HG03520 (cell line): ENCODE measurements around the gene TCEAL1.
"Not testable (repeated sequence)": the region's sequence is repeated elsewhere in the genome, so short reads cannot be mapped to it uniquely, and the experiment has no call there.

ENCODE experiments used
- ATAC-seq: cut with Tn5 transposase; IDR thresholded peaks from one replicate; pipeline ENCODE4 v1.9.1; 2021; ENCODE audit warnings: mild to moderate bottlenecking, moderate library complexity; ENCODE audit not compliant: unreplicated experiment

TCEAL1 gene

GRCh38 chrX:103628386-103629317 lies at the start of gene TCEAL1:
TSS of gene TCEAL1 (plus strand) at chrX:103628975. CDS start at chrX:103629917, 942 bp downstream.
- peak; percentile 64 for ATAC-seq

GRCh38 chrX:103584596-103584995 lies 44.2 kb upstream of the TCEAL1 start:
- no peak for ATAC-seq

- peak; percentile 72 for ATAC-seq
Observed at GRCh38 chrX:103585411-103586313, 43.1 kb upstream of the TCEAL1 start, which contains the start of gene TCEAL4. TSS of gene TCEAL4 (plus strand) at chrX:103585515. CDS start at chrX:103586676, 1,161 bp downstream.

- peak; percentile 7 for ATAC-seq
Observed at GRCh38 chrX:103586314-103586646, 42.5 kb upstream of the TCEAL1 start.

- ATAC-seq = no peak
Observed at GRCh38 chrX:103586659-103587058, 42.1 kb upstream of the TCEAL1 start.

- not testable (repeated sequence) for ATAC-seq
Observed at GRCh38 chrX:103592295-103592694, 36.5 kb upstream of the TCEAL1 start.

GRCh38 chrX:103595202-103595601 lies 33.6 kb upstream of the TCEAL1 start:
- ATAC-seq = not testable (repeated sequence)

- ATAC-seq = no peak
Observed at GRCh38 chrX:103607364-103608305, 21.1 kb upstream of the TCEAL1 start, which contains the start of gene TCEAL3. TSS of gene TCEAL3 (plus strand) at chrX:103607963. CDS start at chrX:103609065, 1,102 bp downstream.

- no peak for ATAC-seq
Observed at GRCh38 chrX:103608306-103608963, 20.3 kb upstream of the TCEAL1 start.

GRCh38 chrX:103610282-103610681 lies 18.5 kb upstream of the TCEAL1 start:
- ATAC-seq = no peak

GRCh38 chrX:103613362-103613890 lies 15.3 kb upstream of the TCEAL1 start:
- ATAC-seq = no peak

GRCh38 chrX:103614999-103615398 lies 13.8 kb upstream of the TCEAL1 start:
- ATAC-seq = no peak

- no peak for ATAC-seq
Observed at GRCh38 chrX:103615781-103616371, 12.9 kb upstream of the TCEAL1 start.

- ATAC-seq = no peak
Observed at GRCh38 chrX:103616676-103617186, 12.0 kb upstream of the TCEAL1 start.

GRCh38 chrX:103624111-103624510 lies 4.7 kb upstream of the TCEAL1 start:
- ATAC-seq = no peak

- ATAC-seq = no peak
Observed at GRCh38 chrX:103626855-103627254, 1.9 kb upstream of the TCEAL1 start.

GRCh38 chrX:103629318-103630170 lies 769 bp downstream of the TCEAL1 start:
- ATAC-seq = peak; percentile 34

GRCh38 chrX:103630171-103630511 lies 1.4 kb downstream of the TCEAL1 start:
- ATAC-seq = peak; percentile 5
